CD4-positive, CD25-positive, alpha-beta regulatory T cell (primary cell): ENCODE results near the gene TECPR2. TPM values are rescaled to one million over a fixed set of nuclear protein-coding genes. Genes with fewer than 3 reads are reported as not detected.

Source experiments
- ATAC-seq, 2 donors: fragments of 150-1000 bp; cut with Tn5 transposase; one replicate each; pipeline ENCODE4 v1.10.0; 2021; ENCODE audit warnings: low read depth in 2 of 2, moderate number of reproducible peaks in 2 of 2, moderate library complexity in 1 of 2
- DNase-seq, 3 donors: peaks; one replicate each; pipeline versions ENCODE4 v3.0.0 to v3.0.0-alpha.2; 2012 to 2022; ENCODE audit warnings: mixed read lengths in 1 of 3
- H3K27ac ChIP-seq: one replicate; pipeline ENCODE4 v1.7.0; 2013; ENCODE audit warnings: mild to moderate bottlenecking, low read length; ENCODE audit not compliant: insufficient read depth, poor library complexity, severe bottlenecking
- H3K27me3 ChIP-seq: one replicate; pipeline ENCODE4 v1.7.0; 2013; ENCODE audit warnings: low read length; ENCODE audit not compliant: control insufficient read depth, insufficient read depth
- H3K36me3 ChIP-seq: one replicate; pipeline ENCODE4 v1.7.0; 2013; ENCODE audit warnings: mild to moderate bottlenecking, low read length, moderate library complexity; ENCODE audit not compliant: control insufficient read depth, insufficient read depth
- H3K4me1 ChIP-seq: 2 replicates; pipeline ENCODE4 v1.7.0; 2013; ENCODE audit warnings: mild to moderate bottlenecking, low read length; ENCODE audit not compliant: insufficient read depth, control insufficient read depth, poor library complexity, severe bottlenecking
- H3K4me3 ChIP-seq: one replicate; pipeline ENCODE4 v1.7.0; 2013; ENCODE audit warnings: low read depth, mild to moderate bottlenecking, low read length, moderate library complexity
- H3K9me3 ChIP-seq, 2 experiments: 1 replicate in 1 of 2; 2 replicates in 1 of 2; pipeline ENCODE4 v1.7.0; 2013; ENCODE audit warnings: low read length in 2 of 2, mild to moderate bottlenecking in 1 of 2, moderate library complexity in 1 of 2; ENCODE audit not compliant: control insufficient read depth in 2 of 2
- H3K27ac Mint-ChIP-seq, 3 donors: one replicate each; pipeline ENCODE4 v1.8.0; 2020 to 2022; ENCODE audit warnings: mild to moderate bottlenecking in 3 of 3, mixed read lengths in 3 of 3, moderate library complexity in 2 of 3
- H3K27me3 Mint-ChIP-seq: one replicate; pipeline ENCODE4 v1.8.0; 2022; ENCODE audit warnings: mild to moderate bottlenecking, mixed read lengths
- H3K36me3 Mint-ChIP-seq: one replicate; pipeline ENCODE4 v1.8.0; 2020; ENCODE audit warnings: mixed read lengths
- H3K4me1 Mint-ChIP-seq, 4 donors: one replicate each; pipeline ENCODE4 v1.8.0; 2020 to 2022; ENCODE audit warnings: mixed read lengths in 4 of 4, mild to moderate bottlenecking in 1 of 4
- H3K4me3 Mint-ChIP-seq, 4 donors: one replicate each; pipeline ENCODE4 v1.8.0; 2020 to 2022; ENCODE audit warnings: mild to moderate bottlenecking in 4 of 4, mixed read lengths in 4 of 4, moderate library complexity in 3 of 4
- H3K9me3 Mint-ChIP-seq, 7 donors: one replicate each; pipeline ENCODE4 v1.8.0; 2020 to 2022; ENCODE audit warnings: mixed read lengths in 7 of 7, mild to moderate bottlenecking in 3 of 7, moderate library complexity in 2 of 7
- polyA plus RNA-seq, 4 donors: library from polyadenylated mRNA; unstranded; fragments of 300-500 nt; fragmentation: Illumina TruSeq; gene quantifications; one replicate each; pipeline ENCODE4 v1.2.3, GENCODE V29; 2021
- total RNA-seq: library from RNA; stranded (reverse); gene quantifications from one replicate; pipeline ENCODE4 v1.2.3, GENCODE V29; 2022

TECPR2 gene
- total and polyA plus RNA-seq, 5 donors from 2014 or later, result 2.4 to 12.7 (median 2.9) TPM

DNA sequence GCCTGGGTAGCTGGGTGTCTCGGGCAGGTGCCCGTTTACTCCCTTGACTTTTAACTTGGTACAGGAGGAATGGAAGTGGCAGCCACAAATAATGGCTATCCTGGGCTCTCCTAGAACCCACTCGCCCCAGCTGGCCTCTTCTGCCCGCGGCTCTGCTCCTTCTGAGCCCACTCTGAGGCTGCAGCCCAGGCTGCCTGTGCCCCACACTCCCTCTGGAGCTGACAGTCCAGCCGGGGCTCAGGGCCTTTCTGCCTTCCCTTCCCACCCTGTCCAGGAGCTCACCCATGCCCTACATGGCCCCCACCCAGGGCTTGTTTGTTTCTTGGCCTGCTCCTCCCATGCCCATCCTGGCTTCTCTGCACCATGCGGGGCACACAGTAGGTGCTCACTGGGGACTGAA is 27.6 kb upstream of the TECPR2 start:
- DNase-seq (no peak), ATAC-seq (no peak)
- H3K4me1 ChIP-seq, result no peaks in the 10 kb centered on the region
- H3K4me3 ChIP-seq, result no peak overlapping the region
- H3K4me3 Mint-ChIP-seq, result no peak overlapping the region
- H3K27me3 Mint-ChIP-seq, result no peaks in the 10 kb centered on the region
- peaks cover 0 to 6% (median 0%) of the 10 kb centered on the region in 4 donors for H3K4me1 Mint-ChIP-seq
- H3K27me3 ChIP-seq, result no peaks in the 10 kb centered on the region
- no peaks in the 10 kb centered on the region for H3K9me3 Mint-ChIP-seq
- H3K27ac ChIP-seq, result no peak overlapping the region
- H3K27ac Mint-ChIP-seq, result no peak overlapping the region
- no peaks in the 10 kb centered on the region for H3K9me3 ChIP-seq
- peaks cover 36% of the 10 kb centered on the region for H3K36me3 ChIP-seq
- peaks cover 27% of the 10 kb centered on the region for H3K36me3 Mint-ChIP-seq

GRCh38 chr14:102338724-102339123 is 24.0 kb upstream of the TECPR2 start:
- Mint-ChIP-seq H3K36me3 (peaks cover 32% of the 10 kb centered on the region), H3K27ac (no peak overlapping the region), H3K4me3 (no peak overlapping the region), H3K9me3 (no peaks in the 10 kb centered on the region), H3K27me3 (no peaks in the 10 kb centered on the region), H3K4me1 (peaks cover 0 to 6% (median 0%) of the 10 kb centered on the region in 4 donors)
- H3K4me3 ChIP-seq, result no peak overlapping the region
- no peak for ATAC-seq
- H3K9me3 ChIP-seq, result no peaks in the 10 kb centered on the region
- DNase-seq, result no peak
- no peak overlapping the region for H3K27ac ChIP-seq
- H3K27me3 ChIP-seq, result no peaks in the 10 kb centered on the region
- peaks cover 43% of the 10 kb centered on the region for H3K36me3 ChIP-seq
- H3K4me1 ChIP-seq, result no peaks in the 10 kb centered on the region

- no peak overlapping the region for H3K27ac ChIP-seq
- peaks cover 28% of the 10 kb centered on the region for H3K36me3 Mint-ChIP-seq
- H3K4me3 ChIP-seq, result no peak overlapping the region
- peaks cover 49% of the 10 kb centered on the region for H3K36me3 ChIP-seq
- H3K4me1 ChIP-seq, result no peaks in the 10 kb centered on the region
- H3K4me1 Mint-ChIP-seq, result peaks cover 0 to 3% (median 0%) of the 10 kb centered on the region in 4 donors
- no peaks in the 10 kb centered on the region for H3K9me3 ChIP-seq
- no peak overlapping the region for H3K4me3 Mint-ChIP-seq
- H3K27ac Mint-ChIP-seq, result no peak overlapping the region
- no peak for DNase-seq
- H3K27me3 ChIP-seq, result no peaks in the 10 kb centered on the region
- no peaks in the 10 kb centered on the region for H3K9me3 Mint-ChIP-seq
- no peaks in the 10 kb centered on the region for H3K27me3 Mint-ChIP-seq
- ATAC-seq, result no peak
Observed at GRCh38 chr14:102341566-102341965, 21.2 kb upstream of the TECPR2 start.

DNA sequence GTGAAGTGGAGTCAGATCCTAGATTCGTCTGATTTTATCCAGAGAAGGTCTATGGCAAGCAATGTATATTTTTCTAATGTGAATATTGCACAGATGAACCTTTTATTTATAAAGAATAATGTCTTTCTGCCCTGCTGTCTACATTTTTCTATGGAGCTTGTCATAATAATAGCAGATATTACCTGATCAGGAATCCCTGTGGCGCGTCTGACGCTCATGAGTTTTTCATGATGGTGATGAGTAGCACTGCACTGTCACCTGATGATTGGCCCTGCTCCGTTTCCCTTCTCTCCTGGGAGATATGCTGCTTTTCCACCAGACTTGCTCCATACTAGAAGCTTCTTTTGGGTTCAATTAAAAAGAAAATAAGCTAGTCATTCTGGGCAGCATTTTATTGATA is 20.5 kb upstream of the TECPR2 start:
- Mint-ChIP-seq H3K4me1 (peaks cover 0 to 3% (median 0%) of the 10 kb centered on the region in 4 donors), H3K4me3 (no peak overlapping the region), H3K9me3 (no peaks in the 10 kb centered on the region), H3K36me3 (peaks cover 34% of the 10 kb centered on the region), H3K27ac (no peak overlapping the region), H3K27me3 (no peaks in the 10 kb centered on the region)
- Histone ChIP-seq H3K9me3 (no peaks in the 10 kb centered on the region), H3K27me3 (no peaks in the 10 kb centered on the region), H3K4me3 (no peak overlapping the region), H3K27ac (no peak overlapping the region), H3K4me1 (no peaks in the 10 kb centered on the region), H3K36me3 (peaks cover 49% of the 10 kb centered on the region)
- DNase-seq (no peak), ATAC-seq (no peak)

DNA sequence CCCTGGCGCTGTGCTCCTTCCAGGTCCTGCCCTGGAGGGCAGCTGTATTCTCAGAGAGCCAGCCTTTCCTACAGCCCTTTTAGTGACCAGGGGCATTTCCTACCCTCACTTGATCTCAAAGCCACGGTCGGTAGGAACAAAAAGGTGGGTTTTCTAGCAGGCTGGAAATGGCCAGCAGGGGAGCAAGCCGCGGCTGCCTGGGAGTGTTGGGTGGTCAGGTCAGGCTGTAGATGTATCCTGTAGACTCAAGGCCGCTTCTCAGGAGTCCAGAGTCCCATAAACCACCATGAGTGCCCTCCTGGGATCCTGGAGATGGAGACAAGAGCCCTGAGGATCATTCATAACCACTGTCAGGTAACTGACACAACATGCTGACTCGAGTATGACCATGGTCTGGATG is 18.7 kb upstream of the TECPR2 start:
- no peak overlapping the region for H3K4me3 ChIP-seq
- no peak for ATAC-seq
- no peaks in the 10 kb centered on the region for H3K9me3 Mint-ChIP-seq
- H3K27me3 Mint-ChIP-seq, result no peaks in the 10 kb centered on the region
- H3K27me3 ChIP-seq, result no peaks in the 10 kb centered on the region
- no peaks in the 10 kb centered on the region for H3K4me1 Mint-ChIP-seq
- no peaks in the 10 kb centered on the region for H3K9me3 ChIP-seq
- H3K36me3 ChIP-seq, result peaks cover 56% of the 10 kb centered on the region
- no peak overlapping the region for H3K4me3 Mint-ChIP-seq
- peaks cover 36% of the 10 kb centered on the region for H3K36me3 Mint-ChIP-seq
- no peak overlapping the region for H3K27ac ChIP-seq
- no peak for DNase-seq
- no peaks in the 10 kb centered on the region for H3K4me1 ChIP-seq
- no peak overlapping the region for H3K27ac Mint-ChIP-seq

DNA sequence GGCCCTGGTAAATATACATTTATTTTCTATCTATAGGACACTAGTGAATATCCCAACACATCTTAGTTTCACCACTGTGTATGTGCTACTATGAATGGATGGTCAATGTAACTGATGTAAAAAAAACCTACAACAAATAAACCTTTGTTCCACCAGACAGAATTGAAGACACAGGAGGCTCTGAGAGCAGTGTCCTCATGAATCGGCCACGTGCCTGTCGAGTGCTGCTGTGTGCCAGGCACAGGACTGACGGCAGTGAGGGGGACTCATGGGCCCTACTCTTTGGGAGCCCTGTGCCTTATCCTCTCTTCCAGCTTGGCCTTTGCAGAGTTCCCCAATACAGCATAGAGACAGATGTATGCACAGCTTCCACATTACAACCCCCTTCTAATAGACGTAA is 18.3 kb upstream of the TECPR2 start:
- H3K27ac Mint-ChIP-seq, result no peak overlapping the region
- H3K36me3 ChIP-seq, result peaks cover 58% of the 10 kb centered on the region
- H3K4me3 Mint-ChIP-seq, result no peak overlapping the region
- peaks cover 37% of the 10 kb centered on the region for H3K36me3 Mint-ChIP-seq
- ATAC-seq, result no peak
- no peaks in the 10 kb centered on the region for H3K4me1 Mint-ChIP-seq
- H3K9me3 ChIP-seq, result no peaks in the 10 kb centered on the region
- no peaks in the 10 kb centered on the region for H3K27me3 Mint-ChIP-seq
- H3K9me3 Mint-ChIP-seq, result no peaks in the 10 kb centered on the region
- no peaks in the 10 kb centered on the region for H3K4me1 ChIP-seq
- no peaks in the 10 kb centered on the region for H3K27me3 ChIP-seq
- H3K4me3 ChIP-seq, result no peak overlapping the region
- DNase-seq, result no peak
- H3K27ac ChIP-seq, result no peak overlapping the region

GRCh38 chr14:102345232-102345631 is 17.5 kb upstream of the TECPR2 start:
- no peaks in the 10 kb centered on the region for H3K27me3 ChIP-seq
- no peaks in the 10 kb centered on the region for H3K9me3 ChIP-seq
- H3K4me1 ChIP-seq, result no peaks in the 10 kb centered on the region
- no peak overlapping the region for H3K27ac ChIP-seq
- H3K4me3 ChIP-seq, result no peak overlapping the region
- no peak overlapping the region for H3K4me3 Mint-ChIP-seq
- H3K36me3 Mint-ChIP-seq, result peaks cover 42% of the 10 kb centered on the region
- ATAC-seq (no peak), DNase-seq (no peak)
- H3K27ac Mint-ChIP-seq, result peak overlapping the region in 1 of 3 donors; percentile 33
- H3K9me3 Mint-ChIP-seq, result no peaks in the 10 kb centered on the region
- H3K27me3 Mint-ChIP-seq, result no peaks in the 10 kb centered on the region
- peaks cover 62% of the 10 kb centered on the region for H3K36me3 ChIP-seq
- H3K4me1 Mint-ChIP-seq, result no peaks in the 10 kb centered on the region

GRCh38 chr14:102346645-102347044 is 16.1 kb upstream of the TECPR2 start:
- ATAC-seq (no peak), DNase-seq (no peak)
- no peaks in the 10 kb centered on the region for H3K9me3 Mint-ChIP-seq
- no peak overlapping the region for H3K4me3 Mint-ChIP-seq
- H3K36me3 Mint-ChIP-seq, result peaks cover 41% of the 10 kb centered on the region
- H3K4me1 Mint-ChIP-seq, result no peaks in the 10 kb centered on the region
- Histone ChIP-seq H3K27me3 (no peaks in the 10 kb centered on the region), H3K36me3 (peaks cover 60% of the 10 kb centered on the region), H3K4me1 (no peaks in the 10 kb centered on the region), H3K4me3 (no peak overlapping the region), H3K27ac (no peak overlapping the region), H3K9me3 (no peaks in the 10 kb centered on the region)
- no peak overlapping the region for H3K27ac Mint-ChIP-seq
- no peaks in the 10 kb centered on the region for H3K27me3 Mint-ChIP-seq
